ENCODE results near the gene BRMS1L.

- TF ChIP-seq CTCF (conservative IDR thresholded peaks at IDR 0.05; ENCODE audit: low read depth, low read length), result no peak
- no peak for TF ChIP-seq EZH2phosphoT487 (IDR thresholded peaks at IDR 0.05; ENCODE audit: borderline replicate concordance, low read length)
- no peak for TF ChIP-seq EZH2 (IDR thresholded peaks at IDR 0.05; ENCODE audit: low read length, unreplicated experiment)
Measured at GRCh38 chr14:35878272-35879150, 52.4 kb downstream of the BRMS1L start.

Measured in PC-3 (cell line).